OCI-LY7 (cell line): ENCODE results near the gene DSCAM.

ENCODE experiments used
- EZH2phosphoT487 ChIP-seq: fragments of 200-600 bp; sonication (generic); IDR thresholded peaks from 2 replicates; pipeline ENCODE4 v1.6.1; 2018; ENCODE audit warnings: low read depth, borderline replicate concordance, mild to moderate bottlenecking, mixed run types, antibody characterized with exemption, low read length, moderate library complexity, mixed read lengths
- TF ChIP-seq, protein P1 (sequence below): fragments of 200-600 bp; sonication (generic); conservative IDR thresholded peaks from 2 replicates; pipeline ENCODE4 v1.5.1; 2014; ENCODE audit warnings: mild to moderate bottlenecking, antibody characterized with exemption, low read length, moderate library complexity, mixed read lengths

DNA sequence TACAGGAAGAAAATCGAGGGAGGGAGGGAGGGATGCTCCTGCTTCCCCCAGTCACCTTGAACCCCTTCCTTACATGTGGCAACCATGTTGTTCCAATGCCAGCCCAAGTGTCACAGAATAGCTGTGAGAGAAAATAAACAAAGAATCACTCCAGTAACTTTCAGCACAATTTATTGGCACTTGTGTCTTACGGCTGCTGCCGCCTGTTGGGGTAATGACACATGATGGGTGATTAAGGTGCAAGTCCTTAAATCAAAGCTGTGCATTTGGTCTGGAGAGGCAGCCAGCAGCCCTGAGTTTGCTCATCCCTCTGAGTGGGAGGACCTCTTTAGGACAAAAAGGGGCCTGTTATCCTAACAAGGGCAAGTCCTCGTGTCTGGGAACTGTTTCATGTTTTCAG lies 602.0 kb downstream of the DSCAM start:
- TF ChIP-seq, protein P1, sequence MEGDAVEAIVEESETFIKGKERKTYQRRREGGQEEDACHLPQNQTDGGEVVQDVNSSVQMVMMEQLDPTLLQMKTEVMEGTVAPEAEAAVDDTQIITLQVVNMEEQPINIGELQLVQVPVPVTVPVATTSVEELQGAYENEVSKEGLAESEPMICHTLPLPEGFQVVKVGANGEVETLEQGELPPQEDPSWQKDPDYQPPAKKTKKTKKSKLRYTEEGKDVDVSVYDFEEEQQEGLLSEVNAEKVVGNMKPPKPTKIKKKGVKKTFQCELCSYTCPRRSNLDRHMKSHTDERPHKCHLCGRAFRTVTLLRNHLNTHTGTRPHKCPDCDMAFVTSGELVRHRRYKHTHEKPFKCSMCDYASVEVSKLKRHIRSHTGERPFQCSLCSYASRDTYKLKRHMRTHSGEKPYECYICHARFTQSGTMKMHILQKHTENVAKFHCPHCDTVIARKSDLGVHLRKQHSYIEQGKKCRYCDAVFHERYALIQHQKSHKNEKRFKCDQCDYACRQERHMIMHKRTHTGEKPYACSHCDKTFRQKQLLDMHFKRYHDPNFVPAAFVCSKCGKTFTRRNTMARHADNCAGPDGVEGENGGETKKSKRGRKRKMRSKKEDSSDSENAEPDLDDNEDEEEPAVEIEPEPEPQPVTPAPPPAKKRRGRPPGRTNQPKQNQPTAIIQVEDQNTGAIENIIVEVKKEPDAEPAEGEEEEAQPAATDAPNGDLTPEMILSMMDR, result no peak
- TF ChIP-seq EZH2phosphoT487, result no peak
